GM11168 (cell line): ENCODE data around the gene C21orf91.
"Not testable (repeated sequence)": the region's sequence is repeated elsewhere in the genome, so short reads cannot be mapped to it uniquely, and the experiment has no call there.

Experiments used
- in situ Hi-C: fragments of 300-500 bp; cut with MboI; formaldehyde crosslinking; loops from one replicate; pipeline ENCODE4 v1.12.0; 2022; ENCODE audit warnings: low sequenced_read_pairs; ENCODE audit not compliant: unreplicated experiment

The C21orf91 gene

GRCh38 chr21:17781524-17781923, 37.6 kb downstream of the C21orf91 start:
- in situ Hi-C loops: no loop called here

- in situ Hi-C loops: no loop called here
Observed at GRCh38 chr21:17780539-17780938, 38.6 kb downstream of the C21orf91 start.

GRCh38 chr21:17779980-17780379, 39.2 kb downstream of the C21orf91 start:
- in situ Hi-C loops: no loop called here

GRCh38 chr21:17779496-17779895, 39.7 kb downstream of the C21orf91 start:
- in situ Hi-C loops: no loop called here

- in situ Hi-C loops: no loop called here
Observed at GRCh38 chr21:17777072-17777765, 41.9 kb downstream of the C21orf91 start.

GRCh38 chr21:17775431-17776126, 43.6 kb downstream of the C21orf91 start:
- in situ Hi-C loops: no loop called here

- in situ Hi-C loops: not testable (repeated sequence)
Observed at GRCh38 chr21:17775021-17775420, 44.1 kb downstream of the C21orf91 start.

GRCh38 chr21:17769447-17769845, 49.7 kb downstream of the C21orf91 start:
- in situ Hi-C loops: no loop called here

GRCh38 chr21:17768840-17769446, 50.2 kb downstream of the C21orf91 start:
- in situ Hi-C loops: no loop called here

- in situ Hi-C loops: no loop called here
Observed at GRCh38 chr21:17765207-17765606, 53.9 kb downstream of the C21orf91 start.

- in situ Hi-C loops: no loop called here
Observed at GRCh38 chr21:17763288-17764037, 55.7 kb downstream of the C21orf91 start.

- in situ Hi-C loops: no loop called here
Observed at GRCh38 chr21:17759511-17760178, 59.5 kb downstream of the C21orf91 start.

GRCh38 chr21:17758683-17759082, 60.5 kb downstream of the C21orf91 start:
- in situ Hi-C loops: no loop called here

GRCh38 chr21:17757671-17758070, 61.5 kb downstream of the C21orf91 start:
- in situ Hi-C loops: no loop called here

- in situ Hi-C loops: no loop called here
Observed at GRCh38 chr21:17753736-17754135, 65.4 kb downstream of the C21orf91 start.

GRCh38 chr21:17752171-17752570, 67.0 kb downstream of the C21orf91 start:
- in situ Hi-C loops: no loop called here

GRCh38 chr21:17746920-17747319, 72.2 kb downstream of the C21orf91 start:
- in situ Hi-C loops: no loop called here

GRCh38 chr21:17745086-17745485, 74.1 kb downstream of the C21orf91 start:
- in situ Hi-C loops: no loop called here

- in situ Hi-C loops: no loop called here
Observed at GRCh38 chr21:17742940-17743592, 76.1 kb downstream of the C21orf91 start.

- in situ Hi-C loops: no loop called here
Observed at GRCh38 chr21:17742181-17742580, 77.0 kb downstream of the C21orf91 start.
